ENCODE measurements around the gene RBM38. TPM values are rescaled to one million over a fixed set of nuclear protein-coding genes. Genes with fewer than 3 reads are reported as not detected.
A peak's percentile ranks its signal among the peaks of the same experiment; 100 is the strongest.

Gene RBM38
- total RNA-seq, 4 donors from 2014 or later: 67.6 to 203 (median 139) TPM

DNA sequence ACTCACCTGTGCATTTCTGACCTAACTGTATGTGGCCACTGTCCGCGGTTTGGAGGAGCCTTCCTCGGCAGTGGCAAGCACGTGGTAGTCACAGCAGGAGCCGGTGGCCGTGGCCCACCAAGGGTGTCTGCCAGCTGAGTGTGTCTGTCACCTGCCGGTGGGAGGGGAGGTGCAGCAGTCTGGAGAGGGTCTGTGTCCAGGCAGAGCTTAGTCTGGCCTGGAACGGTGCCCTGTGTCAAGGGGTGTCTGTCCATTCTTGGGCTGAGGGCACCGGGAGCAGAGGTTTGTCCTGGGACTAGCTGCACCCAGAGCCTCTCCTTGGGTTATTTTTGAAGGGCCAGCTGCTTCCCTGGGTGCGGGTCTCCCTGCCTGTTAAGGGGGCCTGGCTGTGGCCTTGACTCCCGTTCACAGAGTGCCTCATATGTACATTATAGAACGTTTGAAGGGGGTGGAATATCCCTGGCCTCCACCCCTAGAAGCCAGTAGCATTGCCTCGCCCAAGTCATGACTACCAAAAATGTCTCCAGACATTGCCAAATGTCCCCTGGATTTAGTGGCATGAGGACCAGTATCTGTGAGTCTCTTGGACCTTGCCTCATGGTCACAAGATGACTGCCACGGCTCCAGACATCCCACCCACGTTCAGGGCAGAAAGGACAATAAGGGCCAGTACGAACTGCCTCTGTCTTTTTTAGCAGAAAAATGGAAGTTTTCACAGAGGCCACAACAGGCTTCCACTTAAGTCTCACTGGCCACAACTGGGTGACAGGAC, 5.2 kb downstream of the RBM38 start:
- TF ChIP-seq POLR2AphosphoS5 (IDR thresholded peaks at IDR 0.05): no peak
- TF ChIP-seq, protein P1, sequence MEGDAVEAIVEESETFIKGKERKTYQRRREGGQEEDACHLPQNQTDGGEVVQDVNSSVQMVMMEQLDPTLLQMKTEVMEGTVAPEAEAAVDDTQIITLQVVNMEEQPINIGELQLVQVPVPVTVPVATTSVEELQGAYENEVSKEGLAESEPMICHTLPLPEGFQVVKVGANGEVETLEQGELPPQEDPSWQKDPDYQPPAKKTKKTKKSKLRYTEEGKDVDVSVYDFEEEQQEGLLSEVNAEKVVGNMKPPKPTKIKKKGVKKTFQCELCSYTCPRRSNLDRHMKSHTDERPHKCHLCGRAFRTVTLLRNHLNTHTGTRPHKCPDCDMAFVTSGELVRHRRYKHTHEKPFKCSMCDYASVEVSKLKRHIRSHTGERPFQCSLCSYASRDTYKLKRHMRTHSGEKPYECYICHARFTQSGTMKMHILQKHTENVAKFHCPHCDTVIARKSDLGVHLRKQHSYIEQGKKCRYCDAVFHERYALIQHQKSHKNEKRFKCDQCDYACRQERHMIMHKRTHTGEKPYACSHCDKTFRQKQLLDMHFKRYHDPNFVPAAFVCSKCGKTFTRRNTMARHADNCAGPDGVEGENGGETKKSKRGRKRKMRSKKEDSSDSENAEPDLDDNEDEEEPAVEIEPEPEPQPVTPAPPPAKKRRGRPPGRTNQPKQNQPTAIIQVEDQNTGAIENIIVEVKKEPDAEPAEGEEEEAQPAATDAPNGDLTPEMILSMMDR (IDR thresholded peaks at IDR 0.05): no peak
- no peak for TF ChIP-seq POLR2A (IDR thresholded peaks at IDR 0.05; ENCODE audit: low read depth)
- TF ChIP-seq EP300 (IDR thresholded peaks at IDR 0.05): no peak
- WGBS: 67% methylated on average over 10 of the region's 16 CpGs
- no peaks in the 10 kb centered on the region for H3K9me3 ChIP-seq
- intact Hi-C loops (cut with DNase I): no loop called here
- H3K27ac ChIP-seq (replicated peaks in 1 of 4): peak overlapping the region; percentile 93 to 95 (median 94)
- peaks cover 92 to 95% (median 95%) of the 10 kb centered on the region in 4 donors for H3K4me1 ChIP-seq
- peak overlapping the region in 3 of 4 donors; percentile 84 to 94 (median 90) for H3K4me3 ChIP-seq
- H3K27me3 ChIP-seq: no peaks in the 10 kb centered on the region
- DNase-seq (ENCODE audit: extremely low spot score): no peak
- H3K36me3 ChIP-seq: peaks cover 9 to 51% (median 33%) of the 10 kb centered on the region in 4 donors

DNA sequence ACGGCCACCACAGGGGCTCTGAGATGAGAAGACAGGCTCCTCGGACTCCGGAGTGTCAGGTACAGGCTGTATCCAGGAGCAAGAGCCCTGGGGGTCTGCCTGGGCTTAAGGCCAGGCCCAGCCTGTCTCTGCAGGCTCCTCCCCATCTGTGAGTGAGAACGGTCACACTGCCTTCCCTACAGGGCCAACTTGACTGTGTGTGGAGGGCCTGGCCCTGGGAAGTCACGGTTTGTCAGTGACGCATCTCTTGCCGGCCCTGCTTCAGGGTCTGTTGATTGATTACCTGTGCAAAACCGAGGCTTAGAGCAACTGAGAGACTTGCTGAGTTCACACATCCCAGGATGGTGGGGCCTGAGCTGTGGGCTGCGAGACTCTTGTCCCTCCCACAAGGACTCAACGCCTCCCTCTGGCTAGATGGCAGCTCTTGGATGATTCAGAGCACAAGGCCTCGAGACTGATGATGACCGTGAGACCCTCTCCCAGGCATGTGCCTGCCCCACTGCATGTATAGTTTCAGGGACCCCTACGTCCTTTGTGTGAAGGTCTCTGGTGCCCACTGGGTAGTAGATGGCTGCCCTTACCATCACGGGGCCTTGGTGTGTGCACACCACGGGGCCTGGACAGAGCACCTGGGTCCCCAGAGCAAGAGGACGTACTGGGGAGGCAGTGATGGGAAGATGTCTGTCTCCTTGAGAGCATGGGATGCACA, 5.9 kb downstream of the RBM38 start:
- peak overlapping the region in 2 of 4 donors; percentile 10 to 31 for H3K4me3 ChIP-seq
- peak in 1 of 2 donors; percentile 19 for TF ChIP-seq POLR2AphosphoS5 (IDR thresholded peaks at IDR 0.05)
- TF ChIP-seq EP300 (IDR thresholded peaks at IDR 0.05): no peak
- H3K4me1 ChIP-seq: peaks cover 96 to 100% (median 100%) of the 10 kb centered on the region in 4 donors
- no peaks in the 10 kb centered on the region for H3K27me3 ChIP-seq
- peak overlapping the region; percentile 93 to 95 (median 94) for H3K27ac ChIP-seq (replicated peaks in 1 of 4)
- WGBS: 46% methylated on average over 8 of the region's 16 CpGs
- no peak for DNase-seq (ENCODE audit: extremely low spot score)
- H3K36me3 ChIP-seq: peaks cover 11 to 58% (median 37%) of the 10 kb centered on the region in 4 donors
- no peaks in the 10 kb centered on the region for H3K9me3 ChIP-seq
- intact Hi-C loops (cut with DNase I): no loop called here

DNA sequence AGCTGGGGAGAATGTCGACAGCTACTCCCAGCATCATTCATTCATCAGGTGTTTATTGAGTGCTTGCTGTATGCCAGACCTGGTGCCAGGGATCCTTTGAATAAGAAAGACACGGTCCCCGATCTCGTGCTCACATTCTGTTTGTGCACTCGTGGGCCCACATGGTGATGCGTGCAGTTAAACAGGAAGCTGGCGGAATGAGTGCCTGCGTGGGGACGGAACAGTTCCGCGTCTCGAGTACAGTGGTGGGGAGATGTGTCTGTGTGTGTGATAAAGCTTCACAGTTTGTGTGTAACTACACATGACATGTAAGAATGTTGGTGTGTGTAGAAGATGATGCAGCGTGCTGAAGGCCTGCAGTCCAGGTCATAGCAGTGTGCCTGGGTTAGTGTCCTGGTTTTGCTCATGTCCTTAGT, 6.5 kb downstream of the RBM38 start:
- Histone ChIP-seq H3K4me1 (peaks cover 91 to 100% (median 100%) of the 10 kb centered on the region in 4 donors), H3K36me3 (peaks cover 11 to 64% (median 42%) of the 10 kb centered on the region in 4 donors), H3K27me3 (no peaks in the 10 kb centered on the region), H3K27ac (replicated peaks in 1 of 4) (peak overlapping the region; percentile 93 to 95 (median 94)), H3K4me3 (peak overlapping the region; percentile 17 to 44 (median 34)), H3K9me3 (no peaks in the 10 kb centered on the region)
- TF ChIP-seq POLR2A (IDR thresholded peaks at IDR 0.05; ENCODE audit: low read depth) (no peak), POLR2AphosphoS5 (IDR thresholded peaks at IDR 0.05) (peak in 1 of 2 donors; percentile 24)
- WGBS: 51% methylated on average over 12 of the region's 13 CpGs
- no peak for DNase-seq (ENCODE audit: extremely low spot score)
- intact Hi-C loops (cut with DNase I): no loop called here

DNA sequence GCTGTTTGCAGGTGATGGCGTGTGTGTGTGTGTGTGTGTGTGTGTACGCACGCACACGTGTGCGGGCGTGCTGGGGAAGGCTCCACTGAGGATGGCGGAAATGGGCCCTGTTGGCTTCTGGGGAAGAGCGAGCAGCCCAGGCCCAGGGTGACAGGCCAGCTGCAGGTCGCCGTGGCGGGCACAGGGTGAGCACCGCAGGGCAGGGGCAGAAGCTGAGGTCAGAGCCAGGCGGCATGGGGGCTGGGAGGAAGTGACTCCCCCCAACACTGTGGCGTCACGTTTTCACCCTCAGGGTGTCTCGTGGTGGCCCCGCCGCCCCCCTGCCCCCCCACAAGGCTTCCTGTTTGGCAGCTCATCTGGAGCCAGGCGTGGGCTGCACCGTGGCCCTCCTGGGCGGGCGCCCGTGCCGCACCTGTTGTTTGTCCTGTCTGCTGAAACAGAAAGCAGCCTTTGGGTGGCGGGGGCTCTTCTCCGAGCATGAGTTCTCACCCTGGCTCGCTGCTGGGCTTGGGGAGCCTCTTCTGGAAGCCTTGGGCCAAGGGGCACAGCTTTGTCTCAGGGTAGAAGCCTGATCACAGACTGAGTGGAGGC, 7.1 kb downstream of the RBM38 start:
- H3K4me1 ChIP-seq: peaks cover 85 to 100% (median 100%) of the 10 kb centered on the region in 4 donors
- TF ChIP-seq EP300 (IDR thresholded peaks at IDR 0.05): no peak
- peak in 1 of 2 donors; percentile 34 for TF ChIP-seq POLR2AphosphoS5 (IDR thresholded peaks at IDR 0.05)
- WGBS: 23% methylated on average over 20 of the region's 27 CpGs
- intact Hi-C loops (cut with DNase I): no loop called here
- peaks cover 11 to 65% (median 46%) of the 10 kb centered on the region in 4 donors for H3K36me3 ChIP-seq
- H3K27me3 ChIP-seq: no peaks in the 10 kb centered on the region
- peak overlapping the region; percentile 93 to 95 (median 94) for H3K27ac ChIP-seq (replicated peaks in 1 of 4)
- H3K9me3 ChIP-seq: no peaks in the 10 kb centered on the region
- DNase-seq (ENCODE audit: extremely low spot score): peak; percentile 93
- peak overlapping the region; percentile 17 to 44 (median 34) for H3K4me3 ChIP-seq

DNA sequence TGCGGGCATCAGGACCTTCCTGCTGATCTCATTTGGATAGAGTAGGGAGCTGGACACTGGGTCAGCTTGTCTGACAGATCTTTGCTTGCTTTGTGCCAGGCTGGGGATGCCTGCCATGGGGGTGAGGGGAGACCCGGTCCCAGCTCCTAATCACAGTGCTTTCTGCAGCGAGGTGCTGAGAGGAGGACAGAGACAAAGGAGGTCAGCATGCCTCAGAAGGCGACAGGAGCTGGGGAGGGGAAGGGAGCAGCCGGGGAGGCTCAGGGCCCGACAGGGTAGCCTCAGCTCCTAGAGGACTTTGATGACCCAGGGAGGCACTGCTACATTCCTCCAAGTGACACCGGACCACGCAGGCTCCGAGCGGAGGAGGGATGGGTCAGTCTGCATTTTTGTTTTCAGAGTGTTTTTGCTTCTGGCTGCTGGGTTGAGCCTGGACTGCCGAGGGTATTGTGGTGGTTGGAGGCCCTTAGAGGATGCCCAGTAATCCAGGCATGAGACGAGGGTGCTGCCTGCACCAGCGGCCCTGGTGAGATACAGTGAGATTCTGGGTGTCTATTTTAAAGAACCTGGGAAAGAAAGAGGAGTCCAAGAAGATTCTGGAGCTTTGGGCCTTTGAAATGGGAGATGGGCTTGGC, 7.8 kb downstream of the RBM38 start:
- intact Hi-C loops (cut with DNase I): no loop called here
- 22% methylated on average over 3 of the region's 13 CpGs for WGBS
- DNase-seq (ENCODE audit: extremely low spot score): no peak
- Histone ChIP-seq H3K9me3 (no peaks in the 10 kb centered on the region), H3K4me3 (peak overlapping the region; percentile 17 to 44 (median 34)), H3K36me3 (peaks cover 11 to 65% (median 48%) of the 10 kb centered on the region in 4 donors), H3K4me1 (peaks cover 78 to 100% (median 100%) of the 10 kb centered on the region in 4 donors), H3K27ac (replicated peaks in 1 of 4) (peak overlapping the region; percentile 93 to 95 (median 94)), H3K27me3 (no peaks in the 10 kb centered on the region)
- TF ChIP-seq POLR2A (IDR thresholded peaks at IDR 0.05; ENCODE audit: low read depth) (no peak), POLR2AphosphoS5 (IDR thresholded peaks at IDR 0.05) (no peak), EP300 (IDR thresholded peaks at IDR 0.05) (no peak)
- TF ChIP-seq, protein P1 (IDR thresholded peaks at IDR 0.05): no peak

All from esophagus muscularis mucosa (tissue), 4 donors.